ENCODE results near the gene FGF19.
"Not testable (repeated sequence)": the region's sequence is repeated elsewhere in the genome, so short reads cannot be mapped to it uniquely, and the experiment has no call there.

The FGF19 gene

DNA sequence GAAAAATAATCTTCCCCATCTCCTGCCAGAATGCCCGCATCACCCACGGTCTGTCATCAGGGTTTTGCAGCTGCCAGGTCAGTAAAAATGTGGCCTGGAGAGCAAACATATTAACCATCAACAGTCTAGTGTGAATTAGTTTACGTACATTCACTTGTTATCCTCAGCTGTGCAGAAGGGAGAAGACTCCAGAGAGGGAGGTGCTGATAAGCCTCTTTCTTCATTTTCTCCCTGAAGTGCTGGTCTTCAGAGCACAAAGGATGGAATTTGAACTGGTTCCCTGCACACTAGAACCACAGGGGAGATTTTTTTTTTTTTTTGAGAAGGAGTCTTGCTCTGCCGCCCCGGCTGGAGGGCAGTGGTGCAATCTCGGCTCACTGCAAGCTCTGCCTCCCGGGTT lies 8.2 kb downstream of the FGF19 start:
- no peak for DNase-seq

DNA sequence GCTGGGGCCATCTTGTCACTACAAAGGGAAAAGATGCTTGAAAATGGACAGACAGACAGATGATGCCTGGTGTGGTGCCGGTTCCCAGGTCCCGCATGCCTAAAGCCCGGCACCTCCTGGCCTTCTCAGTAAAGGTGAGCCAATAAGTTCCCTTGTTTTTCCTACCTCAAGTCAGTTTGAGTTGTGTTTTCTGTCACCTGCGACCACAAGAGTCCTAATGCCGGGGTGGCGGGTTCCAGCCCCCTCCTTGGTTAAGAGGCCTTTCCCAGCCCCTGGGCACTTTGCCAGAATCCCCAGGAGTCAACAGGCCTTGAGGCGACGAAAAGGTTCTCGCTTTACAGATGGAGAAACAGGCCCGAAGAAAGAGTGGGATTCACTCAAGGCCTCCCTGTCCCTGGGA lies 9.0 kb downstream of the FGF19 start:
- no peak for DNase-seq

DNA sequence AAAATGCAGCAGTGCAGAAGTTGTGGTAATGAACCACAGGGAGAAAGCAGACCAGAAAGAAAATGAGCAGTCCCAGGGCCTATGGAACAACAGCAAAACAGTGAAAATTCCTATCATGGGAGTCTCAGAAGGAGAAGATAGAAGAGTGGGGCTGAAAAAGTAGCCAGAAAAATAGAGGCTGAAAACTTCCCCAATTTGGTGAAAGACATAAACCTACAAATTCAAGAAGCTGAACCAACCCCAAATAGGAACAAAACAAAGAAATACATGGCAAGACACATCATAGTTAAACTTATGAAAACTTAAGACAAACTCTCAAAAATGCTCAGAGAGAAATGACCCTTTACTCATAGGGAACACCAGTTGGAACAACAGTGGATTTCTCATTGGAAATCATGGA lies 11.4 kb downstream of the FGF19 start:
- no peak for DNase-seq

DNA sequence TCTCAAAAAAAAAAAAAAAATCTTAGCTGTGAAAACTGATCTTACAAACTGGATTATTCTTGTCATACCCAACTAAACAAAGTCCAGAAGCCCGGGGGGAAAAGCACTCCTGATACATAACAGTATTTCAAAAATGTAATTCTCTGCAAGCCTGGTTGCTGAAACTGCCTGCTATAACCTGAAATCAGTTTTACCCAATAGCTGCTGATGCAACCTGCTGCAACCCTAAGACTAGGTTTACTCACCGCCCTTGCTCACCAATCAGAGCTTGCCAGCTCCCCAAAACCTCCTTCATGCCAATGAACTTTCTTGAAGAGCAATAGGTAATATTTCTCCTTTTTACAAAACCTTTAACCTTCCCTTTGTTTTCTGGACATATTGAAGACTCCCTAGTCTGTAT lies 12.4 kb downstream of the FGF19 start:
- DNase-seq: no peak

DNA sequence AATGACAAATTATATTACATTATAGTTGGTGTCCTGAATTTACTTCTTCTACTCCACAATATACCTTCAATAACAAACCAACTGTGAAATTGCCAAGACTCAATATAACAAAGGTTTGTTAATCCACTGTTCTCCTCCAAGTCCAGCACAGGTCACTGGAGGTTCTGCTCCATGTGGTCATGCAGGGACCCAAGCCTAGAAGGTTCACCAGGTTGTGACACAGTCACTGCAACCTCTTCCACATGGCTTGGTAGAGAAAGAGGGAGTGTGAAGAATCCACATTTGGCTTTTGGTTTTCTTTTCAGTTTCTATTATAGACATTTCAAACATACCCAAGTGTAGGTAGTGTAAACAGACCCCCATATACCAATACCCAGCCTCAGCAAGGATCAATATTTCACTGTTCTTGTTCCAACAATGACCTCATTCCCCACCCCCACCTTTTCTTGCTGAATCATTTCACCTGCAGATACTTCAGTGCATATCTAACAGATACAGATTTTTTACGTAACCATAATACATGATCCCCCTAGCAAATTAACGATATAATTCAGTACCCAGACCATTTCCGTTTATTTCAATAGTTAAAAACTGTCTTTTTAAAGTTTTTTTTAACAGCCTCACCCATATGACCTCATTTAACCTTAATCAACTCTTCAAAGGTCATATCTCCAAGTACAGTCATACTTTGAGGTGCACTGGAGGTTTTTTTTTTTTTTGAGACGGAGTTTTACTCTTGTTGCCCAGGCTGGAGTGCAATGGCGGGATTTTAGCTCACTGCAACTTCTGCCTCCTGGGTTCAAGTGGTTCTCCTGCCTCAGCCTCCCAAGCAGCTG lies 14.1 kb downstream of the FGF19 start:
- no peak for DNase-seq

DNA sequence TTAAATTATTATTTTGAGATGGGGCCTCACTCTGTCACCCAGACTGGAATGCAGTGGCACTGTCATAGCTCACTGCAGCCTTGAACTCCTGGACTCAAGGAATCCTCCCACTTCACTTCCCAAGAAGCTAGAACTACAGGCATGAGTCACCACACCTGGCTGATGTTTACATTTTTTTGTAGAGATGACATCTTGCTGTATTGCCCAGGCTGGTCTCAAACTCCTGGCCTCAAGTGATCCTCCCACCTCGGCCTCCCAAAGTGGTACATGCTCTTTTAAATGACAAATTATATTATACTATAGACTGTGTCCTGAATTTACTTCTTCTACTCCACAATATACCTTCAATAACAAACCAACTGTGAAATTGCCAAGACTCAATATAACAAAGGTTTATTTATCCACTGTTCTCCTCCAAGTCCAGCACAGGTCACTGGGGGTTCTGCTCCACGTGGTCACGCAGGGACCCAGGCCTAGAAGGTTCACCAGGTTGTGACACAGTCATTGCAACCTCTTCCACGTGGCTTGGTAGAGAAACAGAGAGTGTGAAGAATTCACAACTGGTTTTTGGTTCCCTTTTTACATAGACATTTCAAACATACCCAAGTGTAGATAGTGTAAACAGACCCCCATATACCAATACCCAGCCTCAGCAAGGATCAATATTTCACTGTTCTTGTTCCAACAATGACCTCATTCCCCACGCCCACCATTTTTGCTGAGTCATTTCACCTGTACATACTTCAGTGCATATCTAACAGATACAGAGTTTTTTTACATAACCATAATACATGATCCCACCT lies 15.7 kb downstream of the FGF19 start:
- not testable (repeated sequence) for DNase-seq

DNA sequence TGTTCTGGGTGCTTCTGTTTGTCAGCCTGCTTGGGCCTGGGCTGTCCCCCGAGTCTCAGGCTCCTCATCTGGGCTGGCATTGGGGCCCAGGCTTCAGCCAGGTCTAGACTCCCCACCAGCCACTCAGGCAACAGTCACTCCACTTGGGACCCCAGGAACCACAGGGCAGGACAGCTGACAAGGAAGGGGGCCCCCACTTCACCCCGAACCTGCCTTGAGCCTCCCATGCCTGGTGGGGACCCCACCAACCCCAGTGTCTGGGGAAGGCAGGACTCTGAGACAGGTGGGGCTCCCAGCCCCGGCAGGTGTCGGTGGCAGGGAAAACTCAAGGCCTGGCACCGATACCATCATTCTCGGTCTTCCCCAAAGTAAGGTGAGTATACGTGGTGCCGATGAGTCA lies 17.0 kb downstream of the FGF19 start:
- DNase-seq: no peak

DNA sequence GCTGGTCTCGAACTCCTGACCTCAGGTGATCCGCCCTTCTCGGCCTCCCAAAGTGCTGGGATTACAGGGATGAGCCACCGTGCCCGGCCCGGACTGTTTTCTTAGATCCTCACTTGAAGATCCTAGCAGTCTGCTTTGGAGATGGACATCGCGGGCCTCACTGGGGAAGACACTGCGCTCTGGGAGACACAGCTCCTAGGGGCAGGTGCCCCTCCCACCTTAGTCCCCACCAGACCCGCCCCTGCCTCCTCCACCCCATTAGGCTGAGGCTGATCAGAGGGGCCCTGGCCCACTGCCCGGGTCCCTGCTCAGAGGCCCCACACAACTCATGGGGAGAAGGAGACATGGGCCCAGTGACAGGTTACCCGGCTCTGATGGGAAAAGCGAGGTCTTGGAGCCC lies 17.4 kb downstream of the FGF19 start:
- no peak for DNase-seq

DNA sequence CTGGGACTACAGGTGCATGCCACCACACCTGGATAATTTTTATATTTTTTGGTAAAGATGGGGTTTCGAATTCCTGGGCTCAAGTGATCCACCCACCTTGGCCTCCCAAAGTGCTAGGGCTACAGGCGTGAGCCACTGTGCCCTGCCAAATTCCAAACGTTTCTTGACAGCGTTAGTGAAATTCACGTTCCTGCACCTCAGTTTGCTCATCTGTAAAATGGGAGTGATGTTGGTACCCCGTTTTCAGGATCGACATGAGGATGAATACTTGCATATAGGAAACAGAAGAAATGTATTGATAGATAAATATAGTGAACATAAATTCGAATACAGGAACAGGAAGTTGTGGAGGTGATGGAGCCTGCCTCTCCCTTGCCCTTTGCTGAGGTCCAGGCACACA lies 18.5 kb downstream of the FGF19 start:
- no peak for DNase-seq

DNA sequence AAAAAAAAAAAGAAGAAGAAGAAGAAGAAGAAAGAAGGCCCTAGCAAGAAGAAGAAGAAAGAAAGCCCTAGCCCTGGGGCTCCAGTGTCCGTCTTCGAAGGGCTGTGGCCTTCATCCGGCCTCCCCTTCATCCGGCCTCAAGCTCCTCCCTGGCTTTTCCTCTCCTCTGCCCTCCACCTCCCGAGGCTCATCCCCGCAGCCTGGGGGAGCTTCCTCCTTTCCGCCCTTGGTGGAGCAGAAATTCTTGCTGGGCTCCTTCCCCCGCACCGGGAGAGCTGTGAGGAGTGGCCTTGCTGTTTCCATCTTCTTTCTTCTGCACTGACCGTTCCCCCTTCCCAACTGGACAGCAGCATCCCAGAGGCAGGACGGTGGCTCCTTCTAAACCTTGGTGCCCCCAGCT lies 19.2 kb downstream of the FGF19 start:
- DNase-seq: no peak

DNA sequence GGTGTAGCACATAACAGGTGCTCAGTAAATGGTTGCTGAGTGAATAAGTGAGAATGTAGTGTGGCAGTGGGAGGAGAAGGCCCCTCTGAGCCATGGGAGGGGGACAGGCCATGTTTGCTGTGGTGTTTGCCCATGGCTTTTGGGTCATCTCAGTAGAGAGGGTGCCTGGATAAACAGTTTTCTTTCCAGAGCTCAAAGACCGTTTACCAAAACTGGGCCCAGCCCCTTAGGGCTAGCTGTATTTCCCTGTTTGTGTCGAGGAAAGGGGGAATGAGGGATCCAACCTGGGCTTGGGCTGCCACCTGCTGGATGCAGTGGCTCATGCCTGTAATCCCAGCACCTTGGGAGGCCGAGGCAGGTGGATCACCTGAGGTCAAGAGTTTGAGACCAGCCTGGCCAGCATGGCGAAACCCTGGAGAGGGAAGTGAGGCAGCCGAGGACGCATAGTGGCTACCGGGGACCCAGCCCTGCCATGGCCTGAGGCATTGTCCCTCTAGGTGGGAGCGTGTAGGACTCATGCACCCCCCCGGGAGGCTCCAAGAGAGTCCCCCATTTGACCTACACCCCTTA lies 20.0 kb downstream of the FGF19 start:
- DNase-seq: no peak

DNA sequence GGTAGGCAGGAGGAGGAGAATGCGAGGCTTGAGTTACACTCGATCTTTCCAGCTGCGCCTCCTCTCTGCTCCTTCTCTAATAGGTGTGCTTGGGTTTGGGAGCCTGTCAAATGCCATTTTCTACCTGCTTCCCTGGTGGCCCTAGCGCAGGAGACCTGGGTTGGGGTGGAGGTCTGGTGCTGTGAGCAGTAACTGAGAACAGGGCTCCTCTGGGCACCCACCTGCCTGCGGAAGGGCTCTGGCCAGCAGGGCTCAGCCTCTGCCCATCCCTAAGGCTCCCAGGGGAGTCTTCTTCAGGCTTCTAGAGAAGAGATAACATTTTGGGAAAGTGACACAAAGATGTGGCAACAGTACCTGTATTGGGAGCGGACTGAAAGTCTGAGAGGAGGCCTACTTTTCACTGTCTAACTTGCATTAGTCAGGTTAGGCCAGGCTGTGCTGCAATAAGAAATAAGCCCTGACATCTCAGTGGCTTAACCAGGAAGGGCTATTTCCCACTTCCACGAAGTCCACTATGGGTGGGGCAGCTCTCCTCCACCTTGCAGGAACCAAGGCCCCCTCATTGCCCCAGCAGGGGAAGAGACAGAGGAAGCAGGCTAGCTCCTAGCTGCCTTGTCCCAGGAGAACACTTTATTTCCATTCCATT lies 21.0 kb downstream of the FGF19 start:
- DNase-seq: no peak

DNA sequence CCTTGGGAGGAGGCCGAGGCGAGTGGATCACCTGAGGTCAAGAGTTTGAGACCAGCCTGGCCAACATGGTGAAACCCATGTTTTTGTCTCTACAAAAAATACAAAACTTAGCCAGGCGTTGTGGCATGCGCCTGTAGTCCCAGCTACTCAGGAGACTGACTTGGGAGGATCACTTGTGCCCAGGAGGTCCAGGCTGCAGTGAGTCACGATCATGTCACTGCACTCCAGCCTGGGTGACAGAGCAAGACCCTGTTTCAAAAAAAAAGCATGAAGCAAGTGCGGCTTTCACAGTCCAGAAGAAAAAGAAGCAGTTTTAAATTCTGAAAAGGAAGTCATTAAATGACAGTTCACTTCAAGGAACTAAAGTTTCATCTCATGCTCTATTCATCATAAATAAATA lies 21.6 kb downstream of the FGF19 start:
- DNase-seq: no peak

DNA sequence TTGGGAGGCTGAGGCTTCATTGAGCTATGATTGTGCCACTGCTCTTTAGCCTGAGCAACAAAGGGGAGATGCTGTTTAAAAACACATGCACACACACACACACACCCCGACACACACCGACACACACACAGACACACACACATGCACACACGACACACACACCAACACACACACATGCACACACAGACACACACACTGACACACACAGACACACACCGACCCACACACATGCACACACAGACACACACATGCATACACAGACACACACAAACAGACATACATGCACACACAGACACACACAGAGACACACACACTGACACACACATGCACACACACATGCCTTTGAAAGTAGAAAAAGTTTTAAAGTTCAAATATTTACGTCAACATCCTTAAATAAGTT lies 23.1 kb downstream of the FGF19 start:
- no peak for DNase-seq

DNA sequence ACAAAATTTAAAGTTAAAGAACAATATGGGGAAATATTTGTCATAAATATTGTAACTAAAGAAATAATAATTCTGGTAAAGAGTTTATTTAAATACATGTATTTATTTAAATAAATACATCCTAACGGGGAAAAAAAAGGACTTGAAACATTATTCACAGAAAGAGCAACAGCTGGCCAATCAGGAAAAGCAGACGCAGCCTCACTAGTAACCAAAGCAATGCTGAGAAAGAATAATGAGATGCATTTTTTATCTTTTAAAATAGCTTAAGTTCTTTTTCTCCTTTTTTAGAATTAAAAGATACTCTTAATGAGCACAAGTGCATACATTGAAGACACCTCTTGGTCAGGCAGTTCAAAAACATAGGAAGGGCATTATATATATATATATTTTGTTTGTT lies 26.1 kb downstream of the FGF19 start:
- no peak for DNase-seq

DNA sequence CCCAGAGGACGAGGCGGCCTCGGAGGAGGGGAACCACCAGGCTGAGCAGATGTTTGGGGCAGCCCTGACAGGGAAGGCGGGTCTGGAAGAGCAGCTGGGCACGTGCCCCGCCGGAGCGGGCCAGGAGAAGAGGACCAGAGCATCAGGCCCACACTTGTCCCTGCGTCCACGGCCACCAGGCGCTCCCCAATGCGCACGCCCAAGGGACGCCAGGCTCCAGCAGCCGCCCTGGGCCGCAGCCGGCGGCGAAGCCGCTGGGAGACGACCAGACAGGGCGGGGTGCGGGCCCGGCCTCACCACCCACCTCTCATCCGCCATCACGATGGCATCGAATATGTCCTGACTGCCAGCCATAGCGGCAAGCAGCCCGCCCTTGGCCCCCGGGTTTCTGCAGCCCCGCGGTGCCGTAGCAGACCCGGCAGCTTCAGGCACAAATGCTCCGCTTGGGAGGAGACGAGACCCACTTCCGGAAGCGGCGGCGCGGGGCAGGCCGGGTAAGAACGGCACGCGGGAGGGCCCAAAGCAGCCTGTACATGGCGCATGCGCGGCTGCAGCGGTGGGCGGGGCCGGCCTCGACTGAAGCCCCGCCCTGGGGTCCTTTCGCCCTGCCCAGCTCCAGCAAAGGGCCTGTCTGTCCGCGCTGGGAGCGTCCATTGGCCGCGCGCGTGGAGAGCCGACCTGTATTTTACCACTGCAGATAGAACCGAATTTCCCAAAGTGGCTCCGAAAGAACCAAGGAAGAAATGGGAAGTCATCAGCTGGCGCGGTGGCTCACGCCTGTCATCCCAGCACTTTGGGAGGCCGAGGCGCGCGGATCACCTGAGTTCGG lies 28.7 kb downstream of the FGF19 start, which contains the start of gene LTO1:
LTO1 (minus strand) TSS at position 468 of the 829 bp plus-strand sequence; CDS start at position 354, 114 bp downstream.
- DNase-seq: peak; percentile 90 to 93 (median 92)

DNA sequence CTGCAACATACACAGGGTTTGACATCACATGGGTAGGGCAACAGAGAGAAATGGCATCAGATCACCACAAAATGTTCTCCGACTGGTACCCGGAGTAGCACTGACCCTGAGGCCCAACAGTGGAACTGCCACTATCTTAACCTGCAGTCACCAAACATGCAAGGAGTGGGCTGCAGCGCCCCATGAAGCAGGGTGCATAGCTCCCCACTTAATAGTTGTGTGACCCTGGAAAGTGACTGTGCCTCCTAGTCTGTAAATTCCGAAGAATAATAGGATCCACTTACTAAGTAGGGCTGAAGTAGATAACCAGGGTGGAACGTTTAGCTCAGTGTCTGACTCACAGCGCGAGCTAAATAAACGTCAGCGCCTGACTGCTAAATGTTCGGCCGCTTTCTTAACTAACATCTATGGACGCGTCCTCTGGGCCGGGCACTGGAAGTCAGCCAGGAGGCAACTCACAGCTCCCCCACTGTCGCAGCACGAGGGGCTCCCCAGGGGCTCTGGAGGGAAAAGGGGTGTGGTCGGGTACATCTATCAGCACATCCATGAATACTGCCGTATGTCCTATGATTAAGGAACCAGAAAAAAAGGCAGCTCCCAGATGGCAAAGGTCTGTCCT lies 29.4 kb downstream of the FGF19 start:
- DNase-seq: no peak

DNA sequence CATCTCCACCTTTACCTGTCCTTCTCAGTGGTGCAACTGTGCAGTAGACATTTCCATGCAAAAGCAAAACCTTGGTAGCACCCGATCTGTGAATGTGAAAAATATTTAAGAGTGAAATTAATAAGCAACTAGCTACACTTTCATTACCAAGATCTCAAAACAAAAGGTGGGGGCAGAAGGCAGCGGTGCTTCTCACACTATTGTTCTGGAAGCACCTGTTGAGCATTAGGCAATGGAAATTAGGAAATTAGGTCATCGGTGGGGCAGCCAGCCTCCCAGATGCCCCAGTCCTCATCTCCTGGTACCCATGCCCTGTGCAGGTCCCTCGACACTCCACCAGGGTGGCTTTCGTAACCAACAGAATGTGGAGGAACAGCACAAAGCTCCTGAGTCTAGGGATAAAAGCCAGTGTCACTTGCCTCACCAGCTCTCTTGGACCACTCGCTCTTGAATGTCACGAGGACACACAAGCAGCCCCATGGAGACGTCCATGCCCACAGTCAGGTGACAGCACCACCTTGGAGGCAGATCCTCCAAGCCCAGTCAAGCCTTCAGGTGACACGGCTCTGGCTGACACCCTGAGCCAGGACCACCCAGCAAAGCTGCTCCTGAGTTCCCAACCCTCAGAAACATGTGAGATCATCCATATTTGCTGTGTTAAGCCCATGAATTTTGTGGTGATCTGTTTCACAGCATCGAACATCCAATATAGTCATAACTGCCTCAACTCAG lies 31.9 kb downstream of the FGF19 start:
- no peak for DNase-seq

DNA sequence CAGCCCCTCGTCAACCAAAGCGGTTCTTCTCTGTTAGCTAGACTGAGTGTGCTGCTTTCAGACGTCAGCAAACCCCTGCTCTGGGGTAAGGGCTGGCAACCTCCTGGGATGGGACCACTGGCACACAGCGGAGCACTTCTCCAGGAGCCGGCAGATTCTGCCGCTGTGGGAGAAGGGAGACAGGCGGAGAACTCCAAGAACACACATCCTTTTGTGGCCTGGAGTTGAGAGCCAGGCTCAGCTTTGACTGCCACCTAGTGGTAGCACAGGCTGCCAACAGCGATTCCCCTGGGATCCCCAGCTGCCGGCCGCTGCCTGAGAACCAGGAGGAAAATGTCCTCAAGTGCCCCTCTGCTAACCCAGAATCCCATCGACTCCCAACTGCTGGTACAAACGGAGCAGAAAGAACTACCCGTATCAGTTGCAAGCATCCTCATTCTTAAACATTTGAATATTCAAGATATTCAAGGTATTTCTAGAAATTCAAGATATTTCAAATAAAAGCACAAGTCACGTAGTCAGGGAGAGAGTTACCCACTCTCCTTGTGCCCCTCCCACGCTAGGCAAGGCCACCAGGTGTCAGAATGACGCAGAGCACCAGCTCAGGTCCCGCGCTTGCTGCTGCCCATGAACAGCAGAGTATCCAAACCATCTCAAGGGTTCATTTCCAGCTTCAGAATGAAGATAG lies 33.5 kb downstream of the FGF19 start:
- peak; percentile 7 to 31 (median 28) for DNase-seq

DNA sequence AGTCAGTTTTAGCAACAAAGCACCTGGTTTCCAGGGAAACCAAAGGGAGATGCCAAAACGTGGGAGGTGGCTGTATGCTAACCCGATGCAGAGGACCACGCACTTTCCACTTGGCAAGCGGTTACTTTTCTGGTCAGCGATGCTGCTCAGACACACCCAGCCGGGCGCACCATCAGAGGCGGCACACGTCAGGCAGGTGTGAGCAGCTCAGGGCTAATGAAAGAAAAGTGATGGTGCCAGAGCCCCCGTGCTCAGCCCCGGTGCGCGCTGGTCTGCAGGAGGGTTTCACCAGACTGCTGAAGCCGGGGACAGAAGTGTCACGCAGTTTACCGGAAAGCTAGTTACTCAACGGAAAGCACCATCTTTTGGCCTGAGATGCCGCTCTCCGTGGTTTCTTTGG lies 34.3 kb downstream of the FGF19 start:
- no peak for DNase-seq
